ENCODE data around the gene SLC38A7.
"Not testable (repeated sequence)": the region's sequence is repeated elsewhere in the genome, so short reads cannot be mapped to it uniquely, and the experiment has no call there.

SLC38A7 gene, protein sequence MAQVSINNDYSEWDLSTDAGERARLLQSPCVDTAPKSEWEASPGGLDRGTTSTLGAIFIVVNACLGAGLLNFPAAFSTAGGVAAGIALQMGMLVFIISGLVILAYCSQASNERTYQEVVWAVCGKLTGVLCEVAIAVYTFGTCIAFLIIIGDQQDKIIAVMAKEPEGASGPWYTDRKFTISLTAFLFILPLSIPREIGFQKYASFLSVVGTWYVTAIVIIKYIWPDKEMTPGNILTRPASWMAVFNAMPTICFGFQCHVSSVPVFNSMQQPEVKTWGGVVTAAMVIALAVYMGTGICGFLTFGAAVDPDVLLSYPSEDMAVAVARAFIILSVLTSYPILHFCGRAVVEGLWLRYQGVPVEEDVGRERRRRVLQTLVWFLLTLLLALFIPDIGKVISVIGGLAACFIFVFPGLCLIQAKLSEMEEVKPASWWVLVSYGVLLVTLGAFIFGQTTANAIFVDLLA

DNA sequence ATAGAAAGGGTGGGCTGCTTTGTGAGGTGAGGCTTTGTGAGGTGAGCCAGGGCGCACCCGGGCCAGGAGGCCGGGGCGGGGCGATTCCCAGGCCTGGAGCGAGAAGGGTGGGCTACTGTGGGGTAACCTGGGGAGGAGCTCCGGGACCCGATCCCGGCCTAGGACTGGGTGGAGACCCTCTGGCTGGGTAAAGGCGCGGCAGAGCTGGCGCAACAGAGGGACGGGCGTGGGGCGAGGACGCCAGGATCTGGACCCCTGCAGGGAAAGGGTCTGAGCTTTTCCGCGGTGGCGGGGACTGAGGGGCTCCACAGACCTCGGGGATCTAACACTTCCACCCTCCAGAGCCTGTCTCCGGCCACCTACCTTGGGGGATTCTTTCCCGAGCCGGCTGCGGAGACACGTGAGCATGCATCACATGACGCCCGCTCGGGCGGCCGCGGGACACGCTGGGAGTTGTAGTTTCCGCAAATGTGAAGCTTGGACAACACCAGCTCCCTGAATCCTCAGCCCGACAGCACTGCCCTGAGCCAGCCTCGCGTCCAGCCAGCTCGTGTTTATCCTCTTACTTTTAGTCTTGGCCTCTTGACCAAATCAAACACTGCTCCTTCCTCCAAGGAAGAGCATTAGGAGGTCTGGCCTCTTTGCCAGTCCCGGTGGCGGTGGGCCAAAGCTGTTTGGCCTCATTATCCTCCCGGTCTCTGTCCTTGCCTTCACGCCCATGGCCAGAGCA, at the start of gene SLC38A7:
TSS of gene SLC38A7 (minus strand) at position 417 of the 730 bp plus-strand sequence. CDS start 4,644 bp downstream, outside the sequence.
- FAIRE-seq: no peak

DNA sequence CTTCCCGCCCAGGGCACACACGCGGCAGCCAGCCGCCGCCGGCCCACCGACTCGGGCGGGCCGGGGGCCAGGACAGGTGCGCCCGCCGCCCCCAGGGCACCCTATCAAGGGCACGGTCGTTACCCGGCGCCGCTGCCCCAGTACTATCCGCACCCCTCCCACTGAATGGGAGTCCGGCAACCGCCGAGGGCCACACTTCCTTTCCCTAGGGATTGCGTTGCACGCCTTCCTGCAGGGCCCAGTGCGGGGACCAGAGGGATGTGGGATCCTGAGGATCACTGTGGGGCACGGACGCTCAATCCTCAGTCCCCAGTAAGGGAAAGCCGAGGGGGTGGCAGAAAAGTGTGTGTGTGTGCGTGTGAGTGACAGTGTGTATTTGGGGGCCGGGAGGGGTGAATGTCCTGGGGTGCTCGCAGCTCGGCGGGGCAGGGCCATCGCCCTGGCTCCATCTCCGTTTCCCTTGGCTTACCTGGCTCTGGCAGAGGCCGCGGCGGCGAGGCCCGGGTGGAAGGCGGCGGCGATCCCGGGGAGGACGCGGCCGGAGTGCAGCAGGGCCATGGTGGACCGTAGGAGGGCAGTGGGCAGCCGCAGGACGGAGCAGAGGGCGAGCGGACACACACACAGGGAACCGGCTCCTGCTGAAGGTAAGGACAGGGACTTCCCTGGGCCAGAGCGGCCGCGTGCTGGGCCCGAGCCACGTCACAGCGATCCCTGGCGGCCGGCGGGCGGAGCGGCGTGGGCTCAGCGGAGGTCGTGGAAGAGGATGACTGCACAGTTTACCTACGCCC, 49.3 kb upstream of the SLC38A7 start, which contains the start of gene GOT2:
TSS of gene GOT2 (minus strand) at position 646 of the 788 bp plus-strand sequence. CDS start at position 558, 88 bp downstream.
- no peak for FAIRE-seq

DNA sequence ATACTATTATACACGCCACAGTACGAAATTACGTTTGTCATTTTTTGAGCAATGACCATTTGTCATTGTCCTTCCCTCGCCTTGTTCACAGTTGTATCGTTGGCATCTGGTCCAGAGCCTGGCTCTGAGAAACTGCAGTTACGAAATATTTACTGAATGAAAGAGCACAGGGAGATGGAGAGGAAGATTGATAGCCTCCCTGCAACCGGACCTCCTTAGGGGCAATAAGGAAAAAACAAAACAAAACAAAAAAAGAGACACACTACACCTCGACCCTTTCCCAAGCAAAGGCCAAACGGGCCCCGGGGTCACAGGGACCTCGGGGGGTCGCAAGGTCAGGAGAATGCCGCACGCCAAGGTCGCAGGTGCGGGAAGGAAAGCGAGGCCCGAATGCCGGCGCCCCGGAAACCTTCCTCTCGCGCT, 48.7 kb upstream of the SLC38A7 start:
- FAIRE-seq: no peak

DNA sequence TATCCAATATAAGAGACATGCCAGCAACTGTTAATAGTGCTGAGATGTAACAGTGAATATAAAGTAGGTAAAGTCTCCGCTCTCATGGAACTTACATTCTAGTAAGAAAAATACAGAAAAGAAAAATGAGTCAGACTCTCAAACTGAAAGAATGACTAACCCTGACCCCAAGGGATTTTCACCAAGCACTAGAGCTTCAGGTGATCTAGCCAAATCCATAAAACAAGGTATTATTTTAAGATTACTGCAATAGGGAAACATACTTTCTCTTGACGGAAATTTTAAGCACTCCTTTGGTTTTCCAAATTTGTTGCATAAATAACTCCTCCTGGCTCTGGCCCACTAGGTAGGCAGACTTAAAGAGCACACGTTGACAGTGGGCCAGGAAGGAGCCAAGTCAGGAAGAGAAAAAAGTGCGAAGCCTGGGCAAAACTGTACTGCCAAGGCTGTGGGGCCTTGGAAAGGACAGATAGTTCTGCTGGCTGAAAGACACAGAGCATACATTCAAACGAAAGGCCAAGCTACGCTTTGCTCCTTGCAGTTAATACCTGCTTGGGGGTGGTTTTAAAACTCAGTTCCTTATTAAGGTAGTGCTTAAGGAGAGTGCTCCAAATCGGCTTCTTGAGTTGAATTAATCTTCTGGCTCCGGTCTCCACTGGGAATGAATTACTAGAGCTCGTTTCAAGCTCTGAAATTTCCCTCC, 48.1 kb upstream of the SLC38A7 start:
- FAIRE-seq: no peak

DNA sequence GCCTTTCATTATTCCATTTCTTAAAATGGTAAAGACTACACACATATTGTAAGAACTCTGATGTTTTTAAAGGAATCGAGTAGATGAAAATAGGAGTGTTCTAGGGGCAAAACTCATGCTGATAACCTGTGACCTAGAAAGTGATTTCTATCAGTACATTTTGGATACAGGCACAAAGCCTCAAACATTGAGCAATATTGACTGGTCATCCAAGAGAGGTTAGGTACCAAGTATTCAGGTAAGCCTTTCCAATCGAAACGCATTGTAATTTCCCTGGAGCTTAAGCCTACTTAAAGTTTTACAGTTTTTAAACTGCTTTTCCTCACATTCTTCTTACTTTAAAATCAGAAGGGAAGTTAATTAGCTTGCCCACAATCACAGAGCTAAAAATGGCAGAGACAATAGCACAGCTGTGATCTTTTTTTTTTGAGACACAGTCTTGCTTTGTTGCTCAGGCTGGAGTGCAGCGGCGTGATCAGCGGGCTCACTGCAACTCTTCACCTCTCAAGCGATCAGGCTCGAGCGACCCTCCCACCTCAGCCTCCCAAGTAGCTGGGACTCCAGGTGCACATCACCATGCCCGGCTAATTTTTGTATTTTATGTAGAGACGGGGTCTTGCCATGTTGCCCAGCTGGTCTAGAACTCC, 46.3 kb upstream of the SLC38A7 start:
- FAIRE-seq: no peak

DNA sequence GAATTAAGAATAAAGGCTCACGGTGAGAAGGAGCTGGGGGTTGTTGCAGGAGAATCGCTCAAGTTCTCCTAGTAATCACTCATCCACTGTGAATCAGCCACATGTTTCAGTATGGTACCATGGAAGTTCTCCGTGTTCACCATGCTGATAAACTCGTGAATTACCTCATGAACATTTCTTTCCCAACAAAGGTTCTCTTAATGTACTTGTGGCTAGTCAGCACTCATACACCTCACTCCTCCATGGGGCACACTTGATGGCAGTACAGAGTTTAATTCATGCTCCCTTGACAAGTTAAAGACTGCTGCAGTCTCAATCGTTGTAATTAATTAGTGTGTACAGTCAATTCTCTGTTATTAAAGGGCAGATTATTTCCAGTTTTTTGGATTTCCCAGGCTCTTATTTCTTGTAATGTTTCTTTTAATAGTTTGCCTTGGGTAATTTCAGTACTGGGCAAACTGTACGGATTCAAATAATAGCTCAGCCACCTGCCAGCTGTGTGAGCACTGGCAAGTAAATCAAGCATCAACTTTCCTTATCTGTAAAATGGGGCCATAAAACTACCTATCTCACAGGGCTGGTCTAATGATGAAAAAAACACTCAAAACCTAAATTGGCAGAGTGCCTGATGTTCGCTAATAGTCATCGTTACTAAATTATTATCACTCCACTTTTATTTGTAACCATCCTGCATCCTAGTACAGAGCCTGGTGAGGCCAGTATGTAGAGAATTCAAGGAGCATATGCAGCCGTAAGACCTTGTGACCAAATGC, 43.4 kb upstream of the SLC38A7 start:
- no peak for FAIRE-seq

DNA sequence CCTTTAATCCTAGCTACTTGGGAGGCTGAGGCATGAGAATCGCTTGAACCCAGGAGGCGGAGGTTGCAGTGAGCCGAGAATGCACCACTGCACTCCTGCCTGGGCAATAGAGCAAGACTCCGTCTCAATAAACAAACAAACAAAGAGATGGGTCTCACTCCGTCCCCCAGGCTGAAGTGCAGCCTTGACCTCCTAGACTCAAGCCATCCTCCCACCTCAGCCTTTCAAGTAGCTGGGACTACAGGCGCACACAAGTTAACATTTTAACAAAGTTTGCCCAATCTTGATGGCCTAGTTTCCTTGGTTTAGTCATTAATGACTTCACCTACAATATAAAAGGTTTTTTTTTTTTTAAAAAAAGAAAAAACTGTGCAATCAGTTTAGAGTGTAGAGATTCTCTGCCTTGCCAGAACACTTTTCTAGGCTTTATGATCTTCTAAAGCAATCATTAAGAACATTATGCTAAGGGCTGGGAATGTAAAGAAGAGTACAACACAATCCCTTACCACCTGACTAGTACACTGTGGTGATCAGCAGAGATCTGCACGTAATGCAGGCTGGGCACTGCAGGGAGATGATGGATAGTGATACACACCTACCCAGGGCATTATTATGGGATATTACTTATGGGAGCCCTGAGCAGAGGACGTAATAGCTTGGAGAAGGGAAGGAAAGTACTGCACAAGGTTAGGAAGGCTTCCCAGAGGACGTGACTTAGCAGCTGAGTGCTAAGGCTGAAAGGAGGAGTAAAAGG, 42.6 kb upstream of the SLC38A7 start:
- FAIRE-seq: no peak

DNA sequence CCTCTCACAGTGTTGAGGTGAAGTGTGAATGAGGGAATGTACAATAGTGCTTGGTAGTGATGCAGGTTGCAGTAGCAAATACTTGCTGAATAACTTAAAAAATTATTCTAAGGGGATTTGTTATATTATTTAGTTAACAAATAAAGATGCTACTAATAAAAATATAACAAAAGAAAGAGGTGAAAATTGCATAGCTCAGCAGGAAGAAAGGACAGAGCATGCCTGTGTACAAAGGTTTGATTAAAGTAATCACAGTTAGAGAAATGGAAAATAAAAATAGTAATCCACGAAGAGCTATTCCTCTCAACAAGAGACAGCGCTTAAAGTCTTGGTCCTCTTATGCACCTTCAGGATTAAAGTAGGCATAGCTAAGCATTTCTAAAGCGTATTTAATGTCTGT, 38.5 kb upstream of the SLC38A7 start:
- FAIRE-seq: no peak

DNA sequence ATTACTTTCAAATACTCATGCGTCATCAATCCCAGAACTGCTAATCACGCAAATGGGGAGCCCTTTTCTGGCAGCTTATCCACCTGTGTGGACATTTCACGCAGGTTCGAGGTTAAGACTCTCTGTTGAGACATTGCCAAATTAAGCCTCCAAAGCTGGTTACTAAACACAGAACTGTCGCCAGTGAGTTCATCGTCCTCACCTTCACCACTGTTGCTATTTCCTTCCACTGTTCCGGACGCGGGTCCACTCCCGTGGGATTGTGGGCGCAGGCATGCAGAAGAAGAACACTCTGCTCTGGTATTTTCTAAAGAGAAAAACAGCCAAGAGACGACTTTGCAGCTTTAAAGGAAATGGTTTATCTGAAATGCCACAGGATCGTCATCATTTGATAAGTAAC, 33.4 kb upstream of the SLC38A7 start:
- FAIRE-seq: no peak

DNA sequence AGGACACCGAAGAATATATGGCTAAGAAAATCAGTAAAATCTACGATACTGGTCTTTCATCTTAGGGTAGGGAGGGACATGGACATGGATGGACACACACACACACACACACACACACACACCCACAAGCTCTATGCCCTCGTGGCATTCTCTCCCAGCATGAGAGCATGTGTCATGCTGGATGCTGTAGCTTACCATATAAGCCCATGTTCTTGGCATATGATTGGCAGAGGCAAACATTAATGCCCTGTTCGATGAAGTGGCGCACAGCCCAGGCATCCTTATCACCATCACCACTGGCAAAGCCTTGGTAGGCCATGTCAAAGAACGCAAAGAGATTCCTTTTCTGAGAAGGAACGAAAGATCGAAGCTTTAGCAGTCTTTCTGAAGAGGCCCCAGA, 31.9 kb upstream of the SLC38A7 start:
- FAIRE-seq: no peak

DNA sequence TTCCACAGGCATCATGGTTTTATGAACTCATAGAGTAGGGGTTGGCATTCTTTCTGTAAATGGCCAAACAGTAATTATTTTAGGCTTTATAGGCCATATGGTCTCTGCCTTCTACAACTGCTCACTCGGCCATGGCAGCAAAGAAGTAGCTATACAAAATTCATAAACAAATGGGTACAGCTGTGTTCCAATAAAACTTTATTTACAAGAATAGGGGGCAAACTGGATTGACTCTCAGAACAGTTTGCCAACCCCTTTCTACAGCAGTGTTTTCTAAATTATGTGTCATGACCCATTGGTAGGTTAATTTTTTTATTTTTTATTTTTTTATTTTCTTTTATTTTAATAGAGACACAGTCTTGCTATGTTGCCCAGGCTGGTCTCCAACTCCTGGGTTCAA, 29.2 kb upstream of the SLC38A7 start:
- no peak for FAIRE-seq

DNA sequence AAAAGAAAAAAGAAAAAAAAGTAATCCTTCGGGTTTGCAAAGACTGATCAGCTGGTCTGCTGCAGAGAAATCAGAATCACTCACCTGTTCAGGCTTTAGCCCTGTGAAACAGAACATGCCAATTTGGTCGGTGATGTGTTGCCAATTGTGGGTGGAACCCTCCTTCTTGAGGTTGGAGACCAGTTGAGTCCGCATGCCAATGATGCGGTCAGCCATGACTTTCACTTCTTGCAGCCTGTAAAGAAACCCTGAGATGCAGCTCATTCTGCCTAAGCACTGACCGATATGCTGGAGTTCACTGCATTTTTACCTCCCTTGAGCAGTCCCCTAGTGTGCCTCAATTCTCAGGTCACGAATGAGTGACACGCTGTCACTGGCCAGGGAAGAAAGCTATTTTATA, 24.8 kb upstream of the SLC38A7 start:
- FAIRE-seq: no peak

DNA sequence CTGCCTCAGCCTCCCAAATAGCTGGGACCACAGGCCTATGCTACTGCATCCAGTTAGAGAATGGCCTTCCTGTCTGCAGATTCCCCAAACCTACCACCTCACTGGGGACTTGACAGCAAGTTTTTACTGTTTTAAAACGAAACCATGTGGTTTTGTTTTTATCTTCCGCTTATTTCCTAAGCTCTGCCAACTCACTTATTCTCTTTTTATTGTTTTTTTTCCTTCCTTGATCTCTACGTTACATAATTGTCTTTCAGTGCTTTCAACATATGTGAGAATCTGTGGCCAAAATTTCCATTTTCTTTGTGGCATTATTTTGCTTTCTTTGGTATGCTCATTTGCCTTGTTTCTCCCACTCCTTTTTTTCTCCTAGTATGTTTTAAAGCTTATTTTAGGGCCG, 14.6 kb upstream of the SLC38A7 start:
- no peak for FAIRE-seq

DNA sequence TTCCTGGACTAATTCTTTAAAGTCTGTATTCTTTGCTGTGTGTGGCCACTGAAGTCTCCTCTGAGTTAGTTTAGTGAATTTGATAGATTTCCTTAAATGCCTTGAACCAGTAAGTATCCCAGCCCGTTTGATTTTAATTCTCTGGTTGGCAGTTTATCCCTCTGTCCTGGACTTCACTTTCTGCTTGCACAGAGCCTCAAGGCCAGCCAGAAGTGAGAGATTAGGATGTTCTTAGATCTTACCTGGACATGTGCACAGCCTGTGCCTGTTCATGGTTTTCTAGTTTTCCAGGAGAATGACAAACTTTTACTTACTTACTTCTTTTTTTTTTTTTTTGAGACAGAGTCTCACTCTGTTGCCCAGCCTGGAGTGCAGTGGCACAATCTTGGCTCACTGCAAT, 10.8 kb upstream of the SLC38A7 start:
- FAIRE-seq: no peak

DNA sequence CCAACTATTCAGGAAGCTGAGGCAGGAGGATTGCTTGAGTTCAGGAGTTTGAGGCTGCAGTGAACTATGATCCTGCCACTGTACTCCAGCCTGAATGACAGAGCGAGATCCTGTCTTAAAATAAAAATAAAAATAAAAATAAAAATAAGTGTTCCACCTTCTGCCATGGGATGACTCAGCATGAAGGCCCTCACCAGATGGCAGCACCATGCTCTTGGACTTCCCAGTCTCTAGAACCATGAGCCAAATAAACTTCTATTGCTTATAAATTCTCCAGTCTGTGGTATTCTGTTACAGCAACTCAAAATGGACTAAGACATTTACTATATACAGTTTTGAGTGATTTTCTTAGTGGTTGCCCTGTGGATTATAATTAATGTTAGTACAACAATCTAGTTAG, 7.9 kb upstream of the SLC38A7 start:
- FAIRE-seq: no peak

DNA sequence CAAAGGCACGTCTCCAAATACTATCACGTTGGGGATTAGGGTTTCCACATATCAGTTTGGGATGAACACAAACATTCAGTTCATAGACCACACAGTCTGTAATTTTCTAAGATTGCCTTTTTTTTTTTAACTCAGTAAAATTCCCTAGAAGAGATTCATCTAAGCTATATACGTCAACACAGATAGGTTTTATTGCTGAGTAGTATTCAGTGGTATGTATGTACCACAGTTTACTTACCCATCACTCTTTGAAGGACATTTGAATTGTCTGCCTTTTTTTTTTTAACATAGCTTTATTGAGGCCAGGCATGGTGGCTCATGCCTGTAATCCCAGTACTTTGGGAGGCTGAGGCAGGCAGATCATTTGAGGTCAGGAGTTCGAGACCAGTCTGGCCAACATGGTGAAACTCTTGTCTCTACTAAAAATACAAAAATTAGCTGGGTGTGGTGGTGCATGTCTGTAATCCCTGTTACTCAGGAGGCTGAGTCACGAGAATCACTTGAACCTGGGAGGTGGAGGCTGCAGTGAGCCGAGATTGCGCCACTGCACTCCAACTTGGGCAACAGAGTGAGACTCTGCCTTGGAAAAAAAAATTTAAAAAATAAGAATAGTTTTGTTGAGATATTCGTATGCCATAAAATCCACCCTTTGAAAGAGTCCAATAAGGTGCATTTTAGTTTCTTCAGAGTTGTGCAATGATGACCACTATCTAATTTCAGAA, 2.6 kb upstream of the SLC38A7 start:
- FAIRE-seq: not testable (repeated sequence)

DNA sequence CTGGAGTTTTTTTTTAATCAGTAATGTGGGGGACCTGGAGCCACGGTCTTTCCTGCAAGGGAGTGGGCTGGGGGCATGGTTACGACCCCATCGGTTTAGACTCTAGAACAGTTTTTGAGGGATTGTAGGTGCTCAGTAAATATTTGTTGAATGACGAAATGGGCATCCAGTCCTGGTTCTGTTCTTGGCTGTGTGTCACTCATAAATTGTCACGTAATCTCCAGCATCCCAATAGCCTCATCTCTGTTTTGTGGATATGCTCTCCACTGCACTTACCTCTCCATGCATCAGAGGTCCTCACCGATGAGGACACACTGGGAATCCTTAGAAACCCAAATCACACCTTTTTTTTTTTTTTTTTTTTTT, 497 bp upstream of the SLC38A7 start:
- FAIRE-seq: no peak

DNA sequence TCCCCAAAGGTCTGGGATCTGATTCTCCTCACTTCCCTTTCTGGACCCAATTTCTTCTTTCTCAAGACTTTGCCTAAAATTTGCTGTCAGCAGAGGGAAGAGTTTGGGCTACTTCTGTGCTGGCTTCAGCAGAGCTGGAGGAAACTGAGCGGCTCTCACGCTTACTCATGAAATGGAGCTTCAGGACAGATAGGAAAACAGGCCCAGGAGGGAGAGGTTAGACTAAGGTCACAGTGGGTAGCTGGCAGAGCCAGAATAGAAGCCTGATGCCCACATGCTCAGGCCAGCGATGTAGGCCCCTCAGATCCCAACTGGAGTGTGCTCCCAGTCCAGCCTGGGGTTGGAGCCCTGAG, 593 bp downstream of the SLC38A7 start:
- FAIRE-seq: no peak

DNA sequence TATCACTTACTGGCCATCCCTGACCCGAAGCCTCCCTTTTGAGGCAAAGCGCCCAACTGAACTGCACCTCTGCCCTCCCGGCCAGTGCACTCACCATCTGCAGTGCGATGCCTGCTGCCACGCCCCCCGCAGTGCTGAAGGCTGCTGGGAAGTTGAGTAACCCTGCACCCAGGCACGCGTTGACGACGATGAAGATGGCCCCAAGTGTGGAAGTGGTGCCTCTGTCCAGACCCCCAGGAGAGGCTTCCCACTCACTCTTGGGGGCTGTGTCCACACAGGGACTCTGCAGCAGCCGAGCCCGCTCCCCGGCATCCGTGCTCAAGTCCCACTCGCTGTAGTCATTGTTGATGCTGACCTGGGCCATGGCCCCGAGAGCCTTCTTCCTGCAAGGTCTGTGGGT, 4.8 kb downstream of the SLC38A7 start:
- no peak for FAIRE-seq

DNA sequence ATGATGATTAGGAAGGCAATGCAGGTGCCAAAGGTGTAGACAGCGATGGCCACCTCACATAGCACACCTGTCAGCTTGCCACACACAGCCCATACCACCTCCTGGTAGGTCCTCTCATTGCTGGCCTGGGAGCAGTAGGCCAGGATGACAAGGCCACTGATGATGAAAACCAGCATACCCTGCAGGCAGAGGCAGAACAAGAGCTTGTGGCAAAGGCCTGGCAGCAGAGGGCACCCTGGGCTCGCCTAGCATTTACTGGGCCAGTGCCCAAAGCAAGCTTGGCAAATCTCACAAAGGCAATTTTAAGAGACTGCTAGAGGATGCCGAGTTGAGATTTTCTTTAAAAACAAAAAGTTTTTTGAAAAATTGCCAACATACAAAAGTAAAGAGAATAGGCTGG, 5.9 kb downstream of the SLC38A7 start:
- FAIRE-seq: no peak

Measured in G401.6 (cell line).